Right hindlimb (tissue), 1 donor: ENCODE data around the gene SURF2.

ENCODE experiments used
- DNase-seq: peaks from one replicate; pipeline ENCODE4 v3.0.0-alpha.2; 2018

Gene SURF2

DNA sequence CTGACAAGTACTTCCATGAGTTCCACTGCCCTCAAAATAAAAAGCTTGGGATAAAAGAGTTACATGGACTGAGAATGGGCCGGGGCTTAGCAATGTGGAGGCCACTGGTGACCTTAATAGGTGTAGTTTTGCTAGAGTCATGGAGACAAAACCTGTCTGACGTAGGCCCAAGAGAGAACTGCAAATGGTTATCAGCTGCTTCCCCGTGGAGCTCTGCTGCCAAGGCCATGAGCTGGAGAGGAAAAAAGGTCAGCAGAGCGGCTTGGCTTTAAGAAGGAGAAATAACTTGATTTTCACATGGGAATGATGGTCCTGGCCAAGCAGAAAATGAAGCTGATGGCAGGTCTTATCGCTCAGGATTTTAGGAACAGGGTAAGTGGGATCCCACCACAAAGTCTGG is 16.7 kb upstream of the SURF2 start:
- no peak for DNase-seq

DNA sequence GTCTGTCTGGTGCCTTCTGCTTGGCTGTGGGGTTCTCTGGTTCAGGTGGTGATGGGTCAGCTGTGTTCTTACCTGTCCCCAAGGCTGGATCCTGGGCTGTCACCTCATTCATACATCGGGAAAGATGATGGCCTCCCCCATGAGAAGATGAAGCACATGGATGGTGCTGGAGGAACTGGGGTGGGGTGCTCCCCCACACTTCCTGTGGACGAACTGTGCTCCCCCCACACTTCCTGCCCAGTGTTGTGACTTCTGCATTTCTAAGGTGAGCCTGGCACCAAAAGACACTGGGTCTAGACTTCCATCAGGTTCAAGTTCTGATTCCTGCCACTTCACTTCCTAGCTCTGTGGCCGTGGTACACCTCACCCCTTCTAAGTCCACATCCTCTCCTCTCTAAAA is 16.1 kb upstream of the SURF2 start:
- no peak for DNase-seq

DNA sequence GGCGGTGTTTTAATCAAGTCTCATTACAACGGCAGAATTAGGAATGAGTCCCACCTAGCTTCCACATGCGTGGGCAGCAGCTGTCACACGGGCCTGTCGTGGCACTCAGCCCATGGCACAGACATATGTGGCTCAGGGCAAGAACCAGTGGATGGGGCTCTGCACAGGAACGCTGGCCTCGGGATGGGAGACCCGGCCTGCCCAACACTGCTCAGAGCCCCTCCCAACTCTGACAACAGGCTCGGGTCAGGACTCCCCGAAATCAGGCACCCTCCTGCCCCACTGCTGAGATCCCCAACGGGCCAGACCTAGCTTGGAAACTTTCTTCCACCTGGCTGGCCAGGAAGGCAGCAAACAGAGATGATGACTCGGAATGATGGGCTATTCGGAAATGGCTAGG is 15.4 kb upstream of the SURF2 start:
- DNase-seq, result no peak

DNA sequence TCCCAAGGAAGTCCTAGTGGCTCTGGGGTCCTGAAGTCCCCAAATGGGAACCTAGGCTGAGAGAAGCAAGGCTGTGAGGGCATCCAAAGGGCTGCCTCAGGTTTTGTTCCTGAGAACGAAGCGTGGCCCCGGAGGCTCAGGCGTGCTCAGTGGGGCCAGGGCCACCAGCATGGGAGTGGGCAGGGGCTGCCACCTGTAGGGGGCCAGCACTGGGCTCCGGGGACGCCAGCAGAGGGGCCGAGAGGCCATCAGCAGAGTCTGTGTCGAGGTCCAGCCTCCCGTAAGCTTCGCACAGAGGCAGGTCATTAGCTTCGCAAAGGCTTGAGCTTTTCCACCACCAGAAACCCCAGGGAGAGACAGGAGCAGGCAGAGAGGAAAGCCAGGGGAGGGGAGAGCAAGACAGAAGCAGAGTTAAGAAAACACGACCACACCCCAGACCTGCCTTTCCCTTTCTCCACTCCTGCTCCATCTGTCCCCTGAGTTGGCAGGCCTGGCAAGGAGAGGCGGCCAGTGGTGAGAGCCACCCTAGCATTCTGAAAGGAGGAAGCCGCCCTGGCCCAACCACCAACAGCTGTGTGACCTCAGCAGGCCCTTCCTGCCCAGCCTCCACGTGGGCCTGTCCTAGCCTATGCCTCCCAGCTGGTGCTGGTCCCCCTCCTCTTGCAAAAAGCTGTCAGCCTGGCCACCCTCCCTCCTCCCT is 14.8 kb upstream of the SURF2 start:
- no peak for DNase-seq

DNA sequence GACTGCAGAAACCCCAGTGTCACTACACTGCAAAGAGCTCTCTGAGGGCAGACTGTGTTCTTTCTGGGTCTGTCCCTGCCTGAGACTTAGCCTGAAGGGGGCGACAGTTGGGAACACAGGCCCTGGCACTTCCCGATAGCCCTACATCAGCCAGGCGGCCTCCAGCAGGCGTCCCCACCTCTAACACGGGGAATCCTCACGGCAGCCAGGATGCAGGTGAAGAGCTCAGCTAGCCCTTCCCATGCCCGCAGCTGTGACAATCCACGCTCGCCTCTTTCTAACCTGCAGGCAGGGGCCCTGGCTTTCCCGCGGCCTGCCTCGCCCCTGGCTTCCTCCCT is 14.3 kb upstream of the SURF2 start:
- no peak for DNase-seq

- DNase-seq, result no peak
These were observed 13.8 kb upstream of the SURF2 start for GRCh38 chr9:133342570-133342969.

GRCh38 chr9:133344071-133344470 is 12.3 kb upstream of the SURF2 start:
- DNase-seq, result no peak

GRCh38 chr9:133344979-133345378 is 11.4 kb upstream of the SURF2 start:
- DNase-seq, result no peak

- DNase-seq, result no peak
These were observed 10.8 kb upstream of the SURF2 start for GRCh38 chr9:133345596-133345995.

DNA sequence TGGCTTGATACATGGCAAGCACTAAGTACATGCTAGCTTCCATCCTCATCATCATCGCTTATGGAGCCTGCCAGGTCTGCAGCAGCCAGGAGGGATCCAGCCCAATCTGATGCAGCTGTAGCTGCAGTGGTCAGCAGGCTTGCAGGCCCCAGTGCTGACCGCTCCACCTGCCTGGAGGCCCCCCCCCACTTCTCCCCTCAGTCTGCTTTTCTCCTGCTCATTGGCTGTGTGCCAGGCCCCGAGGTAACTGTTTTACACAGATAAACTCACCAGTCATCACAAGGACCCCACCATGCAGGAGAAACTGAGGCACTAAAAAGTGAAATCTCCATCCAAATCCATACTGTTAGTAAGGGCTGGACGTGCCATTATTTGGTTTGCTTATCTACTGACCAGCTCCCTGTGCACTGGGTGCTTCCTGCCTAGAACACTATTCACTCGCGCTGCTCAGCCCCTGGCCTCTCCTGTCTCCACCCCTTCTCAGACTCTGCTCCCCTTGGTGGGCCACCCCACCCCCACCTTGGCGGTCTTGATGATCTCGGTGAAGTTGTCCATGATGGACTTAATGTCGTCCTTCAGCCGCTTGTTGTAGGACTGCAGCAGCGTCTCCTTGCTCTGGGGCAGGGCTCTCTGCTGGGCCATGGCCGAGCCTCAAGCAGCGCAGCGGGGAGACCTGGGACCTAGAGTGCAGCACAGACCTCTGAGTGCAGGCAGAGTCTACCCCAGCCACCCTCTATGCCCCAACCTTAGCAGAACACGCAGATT is 10.1 kb upstream of the SURF2 start:
- DNase-seq, result no peak

GRCh38 chr9:133347515-133347984 is 8.8 kb upstream of the SURF2 start:
- no peak for DNase-seq

DNA sequence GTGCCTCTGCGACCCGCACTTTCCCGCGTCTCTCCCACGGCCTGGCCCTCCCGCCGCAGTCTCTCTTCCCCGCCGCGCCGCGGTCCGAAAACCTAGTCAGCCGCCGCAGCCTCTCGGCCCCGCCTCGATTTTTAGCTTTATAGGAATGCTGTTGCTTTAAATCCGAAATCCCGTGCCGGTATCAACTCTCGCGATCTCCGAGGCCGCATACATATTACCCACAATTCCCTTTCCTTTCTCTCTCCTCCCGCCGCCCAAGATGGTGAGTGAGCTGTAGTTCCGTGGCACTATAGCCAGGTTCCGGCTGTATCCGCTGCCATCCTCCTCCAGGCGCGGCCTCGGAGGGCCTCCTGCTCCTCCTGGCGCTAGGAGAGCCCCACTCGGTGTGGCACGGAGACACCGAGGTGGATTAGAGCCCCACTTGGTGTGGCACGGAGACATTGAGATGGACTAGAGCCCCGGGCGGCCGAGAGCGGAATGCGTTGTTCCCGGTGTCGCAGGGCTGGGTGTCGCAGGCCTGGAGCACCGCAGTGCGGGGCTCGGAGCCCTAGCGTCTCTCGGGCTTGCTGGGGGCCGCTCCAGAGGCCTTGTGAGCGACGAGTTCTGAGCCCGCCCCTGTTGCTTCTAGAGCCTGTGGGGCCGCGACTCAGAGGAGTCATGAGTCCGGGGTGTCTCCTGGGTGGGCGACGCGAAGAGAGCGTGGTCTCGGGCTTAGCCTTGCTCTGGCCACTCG is 8.2 kb upstream of the SURF2 start, which contains the start of the genes MED22 and RPL7A:
Gene MED22 (minus strand): TSS at position 147 of the 733 bp plus-strand sequence. CDS start 1,469 bp downstream, outside the sequence.
Gene RPL7A (plus strand): TSS at position 234 of the 733 bp plus-strand sequence. CDS start 26 bp downstream, at position 260.
- peak; percentile 96 for DNase-seq

DNA sequence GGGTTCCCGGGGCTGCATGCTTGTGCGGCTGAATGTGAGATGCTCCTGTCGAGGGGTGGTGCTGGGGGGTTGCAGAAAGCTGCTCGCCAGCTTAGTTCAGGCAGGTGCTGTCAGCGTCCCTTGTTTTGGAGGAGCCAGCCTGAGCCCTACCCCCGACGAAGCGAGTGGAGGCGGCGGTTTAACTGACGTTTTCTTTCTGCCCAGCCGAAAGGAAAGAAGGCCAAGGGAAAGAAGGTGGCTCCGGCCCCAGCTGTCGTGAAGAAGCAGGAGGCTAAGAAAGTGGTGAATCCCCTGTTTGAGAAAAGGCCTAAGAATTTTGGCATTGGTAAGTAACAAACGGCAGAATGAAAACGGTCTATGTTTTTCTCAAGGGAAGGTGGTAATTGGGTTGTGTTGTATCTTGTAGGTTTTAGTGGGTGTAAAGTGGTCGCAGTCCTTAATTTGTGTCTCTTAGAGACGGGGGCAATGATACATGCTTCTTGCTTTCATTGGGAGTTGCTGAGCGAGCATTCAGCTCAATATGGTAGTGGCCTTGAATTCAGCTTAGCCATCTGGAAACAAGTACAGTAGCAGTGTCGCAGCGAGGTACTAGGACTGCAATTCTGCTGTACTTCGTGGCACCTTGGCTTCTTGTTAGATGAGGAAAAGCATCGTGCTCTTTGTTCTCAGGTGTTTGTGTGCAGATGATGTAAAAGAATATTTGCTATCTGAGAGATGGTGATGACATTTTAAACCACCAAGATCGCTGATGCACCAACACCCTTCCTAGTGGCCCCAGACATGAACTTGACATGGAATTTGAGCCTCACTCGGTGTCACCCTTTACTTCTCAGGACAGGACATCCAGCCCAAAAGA is 7.4 kb upstream of the SURF2 start:
- no peak for DNase-seq

DNA sequence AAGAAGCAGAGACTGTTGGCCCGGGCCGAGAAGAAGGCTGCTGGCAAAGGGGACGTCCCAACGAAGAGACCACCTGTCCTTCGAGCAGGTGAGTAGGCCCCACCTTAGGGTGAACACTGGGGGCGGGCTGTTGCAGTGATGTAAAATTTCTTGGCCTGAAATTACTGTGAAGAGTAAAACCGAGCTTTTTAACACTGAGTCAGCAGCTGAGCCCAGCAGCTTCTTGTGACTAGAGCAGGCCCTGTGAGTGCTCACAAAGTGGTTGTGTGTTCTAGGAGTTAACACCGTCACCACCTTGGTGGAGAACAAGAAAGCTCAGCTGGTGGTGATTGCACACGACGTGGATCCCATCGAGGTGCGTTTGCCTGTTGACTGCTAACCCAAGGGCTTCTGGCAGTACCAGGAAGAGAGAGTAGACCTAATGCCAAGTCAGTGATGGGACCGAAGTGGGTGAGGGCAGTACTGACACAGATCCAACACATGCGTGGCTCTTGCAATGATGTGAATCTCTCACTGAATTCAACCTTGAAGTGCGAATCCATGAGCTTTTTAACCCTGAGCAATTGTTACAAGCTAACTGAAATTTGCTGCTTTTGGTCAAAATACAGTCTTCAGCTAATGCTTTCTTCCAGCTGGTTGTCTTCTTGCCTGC is 6.3 kb upstream of the SURF2 start:
- no peak for DNase-seq

GRCh38 chr9:133351526-133351907 is 4.8 kb upstream of the SURF2 start:
- no peak for DNase-seq

DNA sequence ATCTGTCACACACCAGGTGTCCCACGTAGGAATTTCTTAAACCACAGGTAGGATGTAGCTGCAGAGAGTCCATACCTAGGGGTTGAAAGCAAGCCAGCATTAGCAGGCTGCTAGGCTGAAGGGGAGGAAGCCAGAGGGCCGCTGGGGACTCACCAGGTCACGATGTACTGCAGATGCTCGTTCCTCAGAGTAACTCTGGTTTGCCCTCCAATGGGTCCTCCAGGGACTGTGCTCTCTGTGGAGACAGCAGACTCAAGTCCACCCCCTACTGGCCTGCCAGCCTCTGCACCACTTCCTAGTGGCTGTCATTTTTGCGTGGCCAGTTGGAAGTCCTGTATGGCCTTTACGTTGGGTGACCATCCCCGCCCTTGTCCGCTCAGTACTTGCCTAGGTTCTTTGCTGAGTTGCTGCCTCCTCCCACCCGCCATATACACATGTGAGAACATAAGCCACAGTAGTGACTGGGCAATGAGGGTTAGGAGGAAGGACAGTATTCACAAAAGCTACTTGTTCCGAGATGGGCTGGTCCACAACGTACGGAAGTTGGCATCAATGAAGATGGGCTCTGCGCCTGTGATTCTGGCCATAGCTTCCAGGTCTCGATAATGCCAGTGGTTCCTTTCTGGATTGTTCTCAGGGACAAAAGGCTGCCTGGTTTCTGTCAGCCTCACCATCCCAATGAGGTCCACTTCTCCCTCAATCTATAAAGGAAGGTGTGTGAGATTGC is 4.3 kb upstream of the SURF2 start:
- no peak for DNase-seq

DNA sequence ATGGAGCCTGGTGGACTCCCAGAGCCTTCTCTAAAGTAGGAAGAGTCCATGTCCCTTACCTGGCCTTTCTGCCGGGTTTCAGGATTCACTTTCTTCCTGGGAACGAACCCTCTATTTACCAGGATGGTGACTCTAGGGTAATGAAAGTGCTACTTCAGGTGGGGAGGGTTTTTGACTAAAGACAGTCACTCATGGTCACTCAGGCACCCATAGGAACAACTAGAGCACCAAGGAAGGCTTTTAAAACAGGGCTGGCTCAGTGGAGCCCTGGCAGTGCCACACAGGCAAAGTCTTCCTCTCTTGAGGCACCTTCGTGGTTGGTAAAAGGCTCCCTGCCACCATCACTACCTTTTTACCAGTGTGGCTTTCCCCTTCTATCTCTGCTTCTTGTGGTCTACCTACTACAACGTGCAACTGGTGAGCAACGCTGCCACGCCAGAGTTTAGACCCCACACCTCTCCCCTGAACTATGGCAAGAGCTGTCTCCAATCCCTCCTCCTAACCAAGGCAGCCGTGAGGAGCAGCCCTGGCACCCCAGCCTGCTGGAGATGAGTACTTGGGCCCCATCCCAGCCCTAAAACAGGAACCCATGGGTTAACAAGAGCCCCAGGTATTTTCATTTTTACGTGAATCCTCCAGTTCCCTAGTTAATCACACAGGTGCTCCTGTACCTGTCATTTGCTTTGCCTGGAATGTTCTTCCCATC is 3.6 kb upstream of the SURF2 start:
- no peak for DNase-seq

- DNase-seq, result no peak
These were observed 2.8 kb upstream of the SURF2 start for GRCh38 chr9:133353548-133353947.

- no peak for DNase-seq
These were observed 1.6 kb upstream of the SURF2 start for GRCh38 chr9:133354766-133355165.

DNA sequence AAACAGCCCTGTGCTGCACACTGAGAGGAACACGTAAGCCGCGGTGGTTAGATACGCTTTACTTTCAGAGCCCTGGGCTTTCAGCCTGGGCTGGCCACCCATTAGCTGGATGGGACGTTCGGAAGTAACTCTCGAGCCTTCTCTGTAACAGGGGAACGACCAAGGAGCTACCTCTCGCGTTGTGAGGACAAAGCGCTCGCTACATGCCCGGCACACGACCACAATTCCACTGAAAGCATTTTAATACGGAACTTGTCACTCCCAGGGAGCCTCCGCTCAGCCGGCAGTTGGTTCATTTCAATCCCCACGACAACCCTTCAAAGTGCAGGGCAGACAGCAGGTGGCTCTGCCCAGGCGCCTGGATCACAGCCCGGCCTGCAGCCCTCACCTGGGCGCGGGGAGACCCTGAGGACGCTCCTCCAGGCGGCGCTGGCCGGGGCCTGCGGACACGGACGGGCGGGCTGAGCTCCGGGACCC is 431 bp upstream of the SURF2 start:
- no peak for DNase-seq

GRCh38 chr9:133357656-133358055 is 1.3 kb downstream of the SURF2 start:
- DNase-seq, result no peak
